ENCODE data around the gene JAKMIP1.

The JAKMIP1 gene

GRCh38 chr4:6152869-6153705 is 47.3 kb downstream of the JAKMIP1 start:
- Histone ChIP-seq H3K27ac (no peak overlapping the region), H3K27me3 (replicated peaks) (no peaks in the 10 kb centered on the region), H3K36me3 (replicated peaks) (no peaks in the 10 kb centered on the region), H3K4me3 (ENCODE audit: low read depth, low read length) (no peak overlapping the region)
- TF ChIP-seq, protein P1, sequence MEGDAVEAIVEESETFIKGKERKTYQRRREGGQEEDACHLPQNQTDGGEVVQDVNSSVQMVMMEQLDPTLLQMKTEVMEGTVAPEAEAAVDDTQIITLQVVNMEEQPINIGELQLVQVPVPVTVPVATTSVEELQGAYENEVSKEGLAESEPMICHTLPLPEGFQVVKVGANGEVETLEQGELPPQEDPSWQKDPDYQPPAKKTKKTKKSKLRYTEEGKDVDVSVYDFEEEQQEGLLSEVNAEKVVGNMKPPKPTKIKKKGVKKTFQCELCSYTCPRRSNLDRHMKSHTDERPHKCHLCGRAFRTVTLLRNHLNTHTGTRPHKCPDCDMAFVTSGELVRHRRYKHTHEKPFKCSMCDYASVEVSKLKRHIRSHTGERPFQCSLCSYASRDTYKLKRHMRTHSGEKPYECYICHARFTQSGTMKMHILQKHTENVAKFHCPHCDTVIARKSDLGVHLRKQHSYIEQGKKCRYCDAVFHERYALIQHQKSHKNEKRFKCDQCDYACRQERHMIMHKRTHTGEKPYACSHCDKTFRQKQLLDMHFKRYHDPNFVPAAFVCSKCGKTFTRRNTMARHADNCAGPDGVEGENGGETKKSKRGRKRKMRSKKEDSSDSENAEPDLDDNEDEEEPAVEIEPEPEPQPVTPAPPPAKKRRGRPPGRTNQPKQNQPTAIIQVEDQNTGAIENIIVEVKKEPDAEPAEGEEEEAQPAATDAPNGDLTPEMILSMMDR (IDR thresholded peaks at IDR 0.05; ENCODE audit: low read depth, low read length, missing control alignments): no peak
- no peak for DNase-seq
- in situ Hi-C loops (cut with HindIII; ENCODE audit: low pct_ligation_motif_present, low sequenced_read_pairs): no loop called here

DNA sequence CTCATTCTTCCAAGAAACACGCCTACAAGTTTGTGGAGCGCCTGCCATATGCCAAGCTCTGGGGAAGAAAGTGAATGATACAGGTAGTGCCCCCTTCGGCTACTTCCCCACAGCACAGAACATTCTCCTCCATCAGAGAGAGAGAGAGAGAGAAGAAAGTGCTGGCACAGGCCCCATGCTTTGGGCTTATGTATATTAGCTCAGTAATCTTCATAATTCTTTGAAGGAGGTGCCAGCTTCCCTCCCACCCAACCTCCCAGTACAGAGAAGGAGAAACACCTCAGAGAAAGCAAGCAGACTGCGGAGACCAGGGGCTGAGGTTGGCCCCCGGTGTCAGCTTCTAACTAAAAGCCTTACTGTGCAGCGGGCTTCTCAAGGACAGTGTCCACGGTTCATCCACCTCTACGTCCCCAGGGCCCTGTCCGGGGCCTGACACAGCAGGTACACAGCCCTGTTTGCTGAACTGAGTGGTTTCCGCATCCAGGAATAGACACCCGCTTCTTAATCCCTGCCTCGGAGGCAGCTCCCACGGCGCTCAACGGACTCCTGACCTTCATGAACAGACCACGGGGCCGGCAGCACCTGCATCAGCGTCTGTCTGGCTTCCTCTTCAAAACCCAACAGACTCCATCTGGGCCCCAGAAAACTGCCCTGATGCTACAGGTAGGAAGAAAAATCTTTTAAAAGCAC is 50.2 kb downstream of the JAKMIP1 start:
- Histone ChIP-seq H3K27ac (no peak overlapping the region), H3K4me3 (ENCODE audit: low read depth, low read length) (no peak overlapping the region), H3K27me3 (replicated peaks) (no peaks in the 10 kb centered on the region), H3K36me3 (replicated peaks) (no peaks in the 10 kb centered on the region)
- in situ Hi-C loops (cut with HindIII; ENCODE audit: low pct_ligation_motif_present, low sequenced_read_pairs): no loop called here
- TF ChIP-seq, protein P1 (IDR thresholded peaks at IDR 0.05; ENCODE audit: low read depth, low read length, missing control alignments): no peak
- DNase-seq: no peak

DNA sequence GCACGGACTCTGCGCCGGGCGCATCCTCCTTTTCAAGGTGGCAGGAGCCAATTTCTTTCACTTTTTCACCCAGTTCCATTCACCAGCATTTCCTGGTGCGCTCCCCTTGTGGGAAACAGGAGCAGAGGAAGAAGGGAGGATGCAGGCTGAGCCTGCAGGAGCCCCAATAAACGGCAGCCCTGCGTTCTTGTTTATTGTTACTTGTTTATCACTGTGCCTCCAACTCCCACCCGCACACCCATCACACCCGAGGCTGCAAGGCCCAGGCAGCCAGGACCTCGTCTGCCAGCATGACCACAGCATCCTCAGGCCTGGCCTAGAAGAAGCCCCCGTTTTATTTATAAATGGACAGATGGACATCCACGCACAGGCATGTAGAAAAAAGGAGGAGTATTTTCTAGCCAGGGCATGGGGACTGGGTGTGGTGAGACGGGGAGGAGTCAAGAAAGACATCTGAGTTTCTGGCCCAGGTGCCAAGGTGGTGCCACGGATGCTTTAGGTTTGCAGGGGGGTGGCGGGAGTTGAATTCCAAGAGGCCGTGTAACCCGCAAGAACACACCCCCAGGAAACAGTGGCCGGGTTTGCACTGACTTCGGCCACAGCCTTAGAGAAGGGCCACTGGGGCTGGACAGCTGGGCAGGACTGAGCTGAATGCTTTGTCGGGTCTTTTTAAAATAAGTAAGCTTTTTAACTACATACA is 51.7 kb downstream of the JAKMIP1 start:
- TF ChIP-seq, protein P1 (IDR thresholded peaks at IDR 0.05; ENCODE audit: low read depth, low read length, missing control alignments): no peak
- DNase-seq: no peak
- H3K36me3 ChIP-seq (replicated peaks): no peaks in the 10 kb centered on the region
- H3K4me3 ChIP-seq (ENCODE audit: low read depth, low read length): no peak overlapping the region
- in situ Hi-C loops (cut with HindIII; ENCODE audit: low pct_ligation_motif_present, low sequenced_read_pairs): no loop called here
- H3K27me3 ChIP-seq (replicated peaks): no peaks in the 10 kb centered on the region
- H3K27ac ChIP-seq: no peak overlapping the region

GRCh38 chr4:6147441-6147840 is 52.9 kb downstream of the JAKMIP1 start:
- Histone ChIP-seq H3K27ac (no peak overlapping the region), H3K4me3 (ENCODE audit: low read depth, low read length) (no peak overlapping the region), H3K36me3 (replicated peaks) (no peaks in the 10 kb centered on the region), H3K27me3 (replicated peaks) (no peaks in the 10 kb centered on the region)
- in situ Hi-C loops (cut with HindIII; ENCODE audit: low pct_ligation_motif_present, low sequenced_read_pairs): no loop called here
- DNase-seq: no peak
- TF ChIP-seq, protein P1 (IDR thresholded peaks at IDR 0.05; ENCODE audit: low read depth, low read length, missing control alignments): no peak

DNA sequence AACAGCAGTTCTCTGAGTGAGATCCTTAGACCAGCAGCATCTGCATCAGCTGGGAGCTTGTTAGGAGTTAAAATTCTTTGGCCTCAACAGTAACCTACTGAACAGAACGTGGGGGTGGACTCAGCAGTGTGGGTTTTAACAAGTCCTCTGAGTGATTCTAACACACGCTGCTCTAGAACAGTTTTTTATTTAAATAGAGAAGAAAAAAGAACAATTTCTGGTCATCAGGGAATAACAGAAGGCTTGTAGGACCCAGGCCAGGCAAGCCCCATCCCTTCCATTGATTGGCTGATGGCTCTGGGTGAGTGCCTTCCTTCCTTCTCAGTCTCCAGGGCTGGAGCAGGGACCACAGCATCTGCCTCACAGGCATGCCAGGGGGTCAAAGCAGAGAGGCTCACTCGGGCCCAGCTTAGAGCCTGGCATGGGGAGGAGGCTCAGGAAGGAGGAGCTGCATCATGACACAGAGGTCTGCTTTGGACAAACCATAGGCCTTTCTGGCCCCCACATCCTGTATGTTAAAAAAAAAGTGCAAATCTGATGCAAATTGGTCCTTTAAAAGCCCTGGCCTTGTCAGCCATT is 56.7 kb downstream of the JAKMIP1 start:
- H3K4me3 ChIP-seq (ENCODE audit: low read depth, low read length): no peak overlapping the region
- H3K27ac ChIP-seq: no peak overlapping the region
- in situ Hi-C loops (cut with HindIII; ENCODE audit: low pct_ligation_motif_present, low sequenced_read_pairs): no loop called here
- no peaks in the 10 kb centered on the region for H3K36me3 ChIP-seq (replicated peaks)
- TF ChIP-seq, protein P1 (IDR thresholded peaks at IDR 0.05; ENCODE audit: low read depth, low read length, missing control alignments): no peak
- no peaks in the 10 kb centered on the region for H3K27me3 ChIP-seq (replicated peaks)
- DNase-seq: no peak

Measured in brain microvascular endothelial cell (primary cell).